ENCODE measurements around the gene PCNX3. TPM values are rescaled to one million over a fixed set of nuclear protein-coding genes. Genes with fewer than 3 reads are reported as not detected.

PCNX3 gene
- total and polyA plus RNA-seq, 10 of the 15 experiments (the other 5 are each of a cell fraction or from before 2014, with no cell fraction given): 0.03 to 46.6 (median 8.4) TPM

DNA sequence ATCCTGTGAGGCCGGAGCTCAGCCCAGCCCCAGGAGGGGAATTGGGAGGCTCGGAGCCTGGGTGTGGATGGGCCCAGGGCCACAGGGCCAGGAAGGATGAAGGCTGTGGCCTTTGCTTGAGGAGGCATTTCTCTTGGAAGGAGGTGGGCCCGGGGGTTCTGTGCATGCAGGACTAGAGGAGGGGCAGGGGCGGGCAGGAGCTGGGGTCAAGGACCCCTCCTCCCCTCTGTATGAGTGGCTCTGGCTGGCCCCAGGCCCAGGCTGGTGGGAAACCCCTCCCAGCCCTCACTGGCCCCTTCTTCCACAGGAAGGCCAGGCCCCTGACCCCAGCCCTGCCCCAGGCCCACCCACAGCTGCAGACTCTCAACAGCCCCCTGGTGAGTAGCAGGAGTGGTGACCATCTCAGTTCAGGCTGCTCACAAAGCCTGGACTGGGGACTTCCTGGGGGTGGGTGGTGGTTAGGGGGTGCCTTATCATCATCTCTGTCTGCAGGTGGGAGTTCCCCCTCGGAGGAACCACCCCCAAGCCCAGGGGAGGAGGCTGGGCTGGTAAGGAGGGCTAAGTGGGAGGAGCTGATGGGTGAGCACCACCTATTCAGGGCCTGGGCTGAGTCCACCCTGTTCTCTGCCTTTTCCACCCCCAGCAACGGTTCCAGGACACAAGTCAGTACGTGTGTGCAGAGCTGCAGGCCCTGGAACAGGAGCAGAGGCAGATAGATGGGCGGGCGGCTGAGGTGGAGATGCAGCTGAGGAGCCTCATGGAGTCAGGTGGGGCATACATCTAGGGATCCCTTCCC, 25.9 kb upstream of the PCNX3 start (continued):
- TF ChIP-seq, protein P1, sequence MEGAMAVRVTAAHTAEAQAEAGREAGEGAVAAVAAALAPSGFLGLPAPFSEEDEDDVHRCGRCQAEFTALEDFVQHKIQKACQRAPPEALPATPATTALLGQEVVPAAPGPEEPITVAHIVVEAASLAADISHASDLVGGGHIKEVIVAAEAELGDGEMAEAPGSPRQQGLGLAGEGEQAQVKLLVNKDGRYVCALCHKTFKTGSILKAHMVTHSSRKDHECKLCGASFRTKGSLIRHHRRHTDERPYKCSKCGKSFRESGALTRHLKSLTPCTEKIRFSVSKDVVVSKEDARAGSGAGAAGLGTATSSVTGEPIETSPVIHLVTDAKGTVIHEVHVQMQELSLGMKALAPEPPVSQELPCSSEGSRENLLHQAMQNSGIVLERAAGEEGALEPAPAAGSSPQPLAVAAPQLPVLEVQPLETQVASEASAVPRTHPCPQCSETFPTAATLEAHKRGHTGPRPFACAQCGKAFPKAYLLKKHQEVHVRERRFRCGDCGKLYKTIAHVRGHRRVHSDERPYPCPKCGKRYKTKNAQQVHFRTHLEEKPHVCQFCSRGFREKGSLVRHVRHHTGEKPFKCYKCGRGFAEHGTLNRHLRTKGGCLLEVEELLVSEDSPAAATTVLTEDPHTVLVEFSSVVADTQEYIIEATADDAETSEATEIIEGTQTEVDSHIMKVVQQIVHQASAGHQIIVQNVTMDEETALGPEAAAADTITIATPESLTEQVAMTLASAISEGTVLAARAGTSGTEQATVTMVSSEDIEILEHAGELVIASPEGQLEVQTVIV (IDR thresholded peaks at IDR 0.05; ENCODE audit: borderline replicate concordance, partially characterized antibody): no peak
- TF ChIP-seq ZNF622 (IDR thresholded peaks at IDR 0.05) (no peak), SUPT20H (IDR thresholded peaks at IDR 0.05; ENCODE audit: borderline replicate concordance, control insufficient read depth, low read depth, low read length) (no peak), YBX1 (IDR thresholded peaks at IDR 0.05) (no peak), ATF7 (IDR thresholded peaks at IDR 0.05; ENCODE audit: low read depth) (no peak), HCFC1 (IDR thresholded peaks at IDR 0.05; ENCODE audit: low read length) (no peak), SUZ12 (IDR thresholded peaks at IDR 0.05; ENCODE audit: unreplicated experiment) (no peak), JUNB (IDR thresholded peaks at IDR 0.05) (no peak), ASH2L (IDR thresholded peaks at IDR 0.05; ENCODE audit: borderline replicate concordance, low read depth) (no peak), ETV6 (conservative IDR thresholded peaks at IDR 0.05 in 1 of 2, IDR thresholded peaks at IDR 0.05 in 1 of 2; ENCODE audit: borderline replicate concordance in 1 of 2, low read depth in 1 of 2) (no peak), POU2F2 (IDR thresholded peaks at IDR 0.05; ENCODE audit: borderline replicate concordance, low read depth, low read length) (no peak), IRF4 (IDR thresholded peaks at IDR 0.05; ENCODE audit: low read depth, low read length) (no peak), MLLT1 (IDR thresholded peaks at IDR 0.05) (0 out of 2 replicates have a peak, but pooled peaks have one; percentile 15), ESRRA (IDR thresholded peaks at IDR 0.05; ENCODE audit: low read length) (no peak), SMARCA5 (IDR thresholded peaks at IDR 0.05) (no peak), ZNF274 (IDR thresholded peaks at IDR 0.05; ENCODE audit: insufficient read depth, insufficient read length) (no peak), TCF7 (IDR thresholded peaks at IDR 0.05; ENCODE audit: borderline replicate concordance) (no peak)
- TF ChIP-seq, protein P2, sequence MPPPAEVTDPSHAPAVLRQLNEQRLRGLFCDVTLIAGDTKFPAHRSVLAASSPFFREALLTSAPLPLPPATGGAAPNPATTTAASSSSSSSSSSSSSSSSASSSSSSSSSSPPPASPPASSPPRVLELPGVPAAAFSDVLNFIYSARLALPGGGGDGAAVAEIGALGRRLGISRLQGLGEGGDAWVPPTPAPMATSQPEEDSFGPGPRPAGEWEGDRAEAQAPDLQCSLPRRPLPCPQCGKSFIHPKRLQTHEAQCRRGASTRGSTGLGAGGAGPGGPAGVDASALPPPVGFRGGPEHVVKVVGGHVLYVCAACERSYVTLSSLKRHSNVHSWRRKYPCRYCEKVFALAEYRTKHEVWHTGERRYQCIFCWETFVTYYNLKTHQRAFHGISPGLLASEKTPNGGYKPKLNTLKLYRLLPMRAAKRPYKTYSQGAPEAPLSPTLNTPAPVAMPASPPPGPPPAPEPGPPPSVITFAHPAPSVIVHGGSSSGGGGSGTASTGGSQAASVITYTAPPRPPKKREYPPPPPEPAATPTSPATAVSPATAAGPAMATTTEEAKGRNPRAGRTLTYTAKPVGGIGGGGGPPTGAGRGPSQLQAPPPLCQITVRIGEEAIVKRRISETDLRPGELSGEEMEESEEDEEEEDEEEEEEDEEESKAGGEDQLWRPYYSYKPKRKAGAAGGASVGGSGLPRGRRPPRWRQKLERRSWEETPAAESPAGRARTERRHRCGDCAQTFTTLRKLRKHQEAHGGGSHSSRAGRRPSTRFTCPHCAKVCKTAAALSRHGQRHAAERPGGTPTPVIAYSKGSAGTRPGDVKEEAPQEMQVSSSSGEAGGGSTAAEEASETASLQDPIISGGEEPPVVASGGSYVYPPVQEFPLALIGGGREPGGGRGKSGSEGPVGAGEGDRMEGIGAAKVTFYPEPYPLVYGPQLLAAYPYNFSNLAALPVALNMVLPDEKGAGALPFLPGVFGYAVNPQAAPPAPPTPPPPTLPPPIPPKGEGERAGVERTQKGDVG (CRISPR knock-in tag; IDR thresholded peaks at IDR 0.05): no peak
- TF ChIP-seq, protein P3, sequence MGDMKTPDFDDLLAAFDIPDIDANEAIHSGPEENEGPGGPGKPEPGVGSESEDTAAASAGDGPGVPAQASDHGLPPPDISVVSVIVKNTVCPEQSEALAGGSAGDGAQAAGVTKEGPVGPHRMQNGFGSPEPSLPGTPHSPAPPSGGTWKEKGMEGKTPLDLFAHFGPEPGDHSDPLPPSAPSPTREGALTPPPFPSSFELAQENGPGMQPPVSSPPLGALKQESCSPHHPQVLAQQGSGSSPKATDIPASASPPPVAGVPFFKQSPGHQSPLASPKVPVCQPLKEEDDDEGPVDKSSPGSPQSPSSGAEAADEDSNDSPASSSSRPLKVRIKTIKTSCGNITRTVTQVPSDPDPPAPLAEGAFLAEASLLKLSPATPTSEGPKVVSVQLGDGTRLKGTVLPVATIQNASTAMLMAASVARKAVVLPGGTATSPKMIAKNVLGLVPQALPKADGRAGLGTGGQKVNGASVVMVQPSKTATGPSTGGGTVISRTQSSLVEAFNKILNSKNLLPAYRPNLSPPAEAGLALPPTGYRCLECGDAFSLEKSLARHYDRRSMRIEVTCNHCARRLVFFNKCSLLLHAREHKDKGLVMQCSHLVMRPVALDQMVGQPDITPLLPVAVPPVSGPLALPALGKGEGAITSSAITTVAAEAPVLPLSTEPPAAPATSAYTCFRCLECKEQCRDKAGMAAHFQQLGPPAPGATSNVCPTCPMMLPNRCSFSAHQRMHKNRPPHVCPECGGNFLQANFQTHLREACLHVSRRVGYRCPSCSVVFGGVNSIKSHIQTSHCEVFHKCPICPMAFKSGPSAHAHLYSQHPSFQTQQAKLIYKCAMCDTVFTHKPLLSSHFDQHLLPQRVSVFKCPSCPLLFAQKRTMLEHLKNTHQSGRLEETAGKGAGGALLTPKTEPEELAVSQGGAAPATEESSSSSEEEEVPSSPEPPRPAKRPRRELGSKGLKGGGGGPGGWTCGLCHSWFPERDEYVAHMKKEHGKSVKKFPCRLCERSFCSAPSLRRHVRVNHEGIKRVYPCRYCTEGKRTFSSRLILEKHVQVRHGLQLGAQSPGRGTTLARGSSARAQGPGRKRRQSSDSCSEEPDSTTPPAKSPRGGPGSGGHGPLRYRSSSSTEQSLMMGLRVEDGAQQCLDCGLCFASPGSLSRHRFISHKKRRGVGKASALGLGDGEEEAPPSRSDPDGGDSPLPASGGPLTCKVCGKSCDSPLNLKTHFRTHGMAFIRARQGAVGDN (IDR thresholded peaks at IDR 0.05): no peak
